HG02885 (cell line): ENCODE results near the gene HOXB3.

ENCODE experiments used
- ATAC-seq: cut with Tn5 transposase; IDR thresholded peaks from one replicate; pipeline ENCODE4 v1.9.1; 2021; ENCODE audit warnings: mild to moderate bottlenecking; ENCODE audit not compliant: unreplicated experiment, poor library complexity

HOXB3 gene

GRCh38 chr17:48589831-48590606 lies at the start of gene HOXB3:
Gene HOXB3 (minus strand): TSS chr17:48590241. CDS start chr17:48552474, 37,767 bp downstream.
- ATAC-seq, result no peak

- no peak for ATAC-seq
Measured at GRCh38 chr17:48639136-48639535, 49.1 kb upstream of the HOXB3 start.

- ATAC-seq, result no peak
Measured at GRCh38 chr17:48637323-48638260, 47.6 kb upstream of the HOXB3 start.

GRCh38 chr17:48636177-48637018 lies 46.4 kb upstream of the HOXB3 start:
- ATAC-seq, result no peak

GRCh38 chr17:48634493-48635208 lies 44.6 kb upstream of the HOXB3 start:
- ATAC-seq, result no peak

- ATAC-seq, result no peak
Measured at GRCh38 chr17:48633266-48633677, 43.2 kb upstream of the HOXB3 start.

- ATAC-seq, result no peak
Measured at GRCh38 chr17:48632579-48633265, 42.7 kb upstream of the HOXB3 start.

- no peak for ATAC-seq
Measured at GRCh38 chr17:48631693-48632578, 41.9 kb upstream of the HOXB3 start.

GRCh38 chr17:48630925-48631692 lies 41.1 kb upstream of the HOXB3 start:
- no peak for ATAC-seq

- ATAC-seq, result no peak
Measured at GRCh38 chr17:48630009-48630924, 40.2 kb upstream of the HOXB3 start.

- no peak for ATAC-seq
Measured at GRCh38 chr17:48629411-48629759, 39.3 kb upstream of the HOXB3 start.

- no peak for ATAC-seq
Measured at GRCh38 chr17:48628649-48629410, 38.8 kb upstream of the HOXB3 start.

GRCh38 chr17:48627623-48628521 lies 37.8 kb upstream of the HOXB3 start:
- no peak for ATAC-seq

- no peak for ATAC-seq
Measured at GRCh38 chr17:48627118-48627597, 37.1 kb upstream of the HOXB3 start.
